GM19043 (cell line): ENCODE measurements around the gene SLC10A3.

ENCODE experiments used
- ATAC-seq: cut with Tn5 transposase; IDR thresholded peaks from one replicate; pipeline ENCODE4 v1.9.1; 2021; ENCODE audit warnings: low read depth; ENCODE audit not compliant: unreplicated experiment

The SLC10A3 gene

GRCh38 chrX:154485150-154486051 lies 5.0 kb downstream of the SLC10A3 start:
- ATAC-seq, result no peak

- no peak for ATAC-seq
Observed at GRCh38 chrX:154484255-154485149, 5.9 kb downstream of the SLC10A3 start.

- no peak for ATAC-seq
Observed at GRCh38 chrX:154483325-154483724, 7.1 kb downstream of the SLC10A3 start.

GRCh38 chrX:154482786-154483185 lies 7.6 kb downstream of the SLC10A3 start:
- no peak for ATAC-seq

- no peak for ATAC-seq
Observed at GRCh38 chrX:154481911-154482601, 8.4 kb downstream of the SLC10A3 start.

- ATAC-seq, result no peak
Observed at GRCh38 chrX:154481195-154481594, 9.2 kb downstream of the SLC10A3 start.

- ATAC-seq, result peak; percentile 85
Observed at GRCh38 chrX:154478728-154479622, 11.5 kb downstream of the SLC10A3 start, which contains the start of gene LAGE3. Gene LAGE3, minus strand, starts transcription at chrX:154479281. Its CDS starts 366 bp downstream, at chrX:154478915.

- ATAC-seq, result no peak
Observed at GRCh38 chrX:154477891-154478477, 12.4 kb downstream of the SLC10A3 start.

- ATAC-seq, result no peak
Observed at GRCh38 chrX:154476821-154477220, 13.6 kb downstream of the SLC10A3 start.

- no peak for ATAC-seq
Observed at GRCh38 chrX:154473683-154474082, 16.7 kb downstream of the SLC10A3 start.

GRCh38 chrX:154472685-154473632 lies 17.5 kb downstream of the SLC10A3 start:
- ATAC-seq, result no peak

GRCh38 chrX:154471839-154472684 lies 18.4 kb downstream of the SLC10A3 start:
- no peak for ATAC-seq

GRCh38 chrX:154470914-154471568 lies 19.4 kb downstream of the SLC10A3 start:
- ATAC-seq, result no peak

- no peak for ATAC-seq
Observed at GRCh38 chrX:154470434-154470833, 20.0 kb downstream of the SLC10A3 start.

- no peak for ATAC-seq
Observed at GRCh38 chrX:154469880-154470279, 20.5 kb downstream of the SLC10A3 start.

GRCh38 chrX:154469114-154469513 lies 21.3 kb downstream of the SLC10A3 start:
- no peak for ATAC-seq

GRCh38 chrX:154468217-154468616 lies 22.2 kb downstream of the SLC10A3 start:
- no peak for ATAC-seq
